HEK293T (cell line): Measurements from ENCODE around the gene PRDM10.

Experiments
- CTCF ChIA-PET: fragments of 350-600 bp; formaldehyde crosslinking; extraction: SDS; loops from one replicate; lab custom pipeline; 2021; ENCODE audit warnings: antibody characterized with exemption, inconsistent platforms; lab: Yijun Ruan, JAX
- POLR2A ChIA-PET: fragments of 350-600 bp; formaldehyde crosslinking; extraction: SDS; loops from one replicate; lab custom pipeline; 2020; ENCODE audit warnings: antibody characterized with exemption, inconsistent platforms; lab: Yijun Ruan, JAX
- DNase-seq: peaks from one replicate; pipeline ENCODE4 v3.0.0; 2012; ENCODE audit warnings: mixed read lengths; ENCODE audit errors: extremely low spot score
- ARNT ChIP-seq: fragments of 450-650 bp; IDR thresholded peaks from 2 replicates; pipeline ENCODE4 v1.6.1; 2017; ENCODE audit warnings: mild to moderate bottlenecking
- BHLHE40 ChIP-seq: fragments of 450-650 bp; IDR thresholded peaks from 2 replicates; pipeline ENCODE4 v1.6.1; 2016; ENCODE audit warnings: mild to moderate bottlenecking, moderate library complexity, borderline replicate concordance
- CTBP1 ChIP-seq: fragments of 450-650 bp; IDR thresholded peaks from 2 replicates; pipeline ENCODE4 v1.6.1; 2016; ENCODE audit warnings: borderline replicate concordance
- ELF4 ChIP-seq: fragments of 450-650 bp; IDR thresholded peaks from 2 replicates; pipeline ENCODE4 v1.6.1; 2017; ENCODE audit warnings: antibody characterized with exemption
- FOXA1 ChIP-seq: fragments of 450-650 bp; IDR thresholded peaks from 2 replicates; pipeline ENCODE4 v1.6.1; 2016; ENCODE audit warnings: mild to moderate bottlenecking
- FOXK2 ChIP-seq: fragments of 450-650 bp; IDR thresholded peaks from 2 replicates; pipeline ENCODE4 v1.6.1; 2016; ENCODE audit warnings: mild to moderate bottlenecking
- FOXM1 ChIP-seq: fragments of 450-650 bp; IDR thresholded peaks from 2 replicates; pipeline ENCODE4 v1.6.1; 2017; ENCODE audit warnings: mild to moderate bottlenecking, borderline replicate concordance
- HDGF ChIP-seq: fragments of 450-650 bp; IDR thresholded peaks from 2 replicates; pipeline ENCODE4 v1.6.1; 2017; ENCODE audit warnings: antibody characterized with exemption, borderline replicate concordance
- L3MBTL2 ChIP-seq: fragments of 450-650 bp; conservative IDR thresholded peaks from 2 replicates; pipeline ENCODE4 v1.6.1; 2016; ENCODE audit warnings: mild to moderate bottlenecking
- LEF1 ChIP-seq: fragments of 450-650 bp; IDR thresholded peaks from 2 replicates; pipeline ENCODE4 v1.6.1; 2017; ENCODE audit warnings: mild to moderate bottlenecking, borderline replicate concordance
- NFRKB ChIP-seq: fragments of 450-650 bp; IDR thresholded peaks from 2 replicates; pipeline ENCODE4 v1.6.1; 2016; ENCODE audit warnings: mild to moderate bottlenecking, moderate library complexity
- PKNOX1 ChIP-seq: fragments of 450-650 bp; IDR thresholded peaks from 2 replicates; pipeline ENCODE4 v1.6.1; 2016
- SP1 ChIP-seq: fragments of 450-650 bp; IDR thresholded peaks from 2 replicates; pipeline ENCODE4 v1.6.1; 2017
- SUZ12 ChIP-seq: fragments of 450-650 bp; IDR thresholded peaks from 2 replicates; pipeline ENCODE4 v1.6.1; 2016; ENCODE audit warnings: mild to moderate bottlenecking
- TARDBP ChIP-seq: fragments of 450-650 bp; IDR thresholded peaks from 2 replicates; pipeline ENCODE4 v1.6.1; 2016
- ZNF384 ChIP-seq: fragments of 450-650 bp; IDR thresholded peaks from 2 replicates; pipeline ENCODE4 v1.6.1; 2016

Gene PRDM10

GRCh38 chr11:129895126-129896041 lies 107.3 kb downstream of the PRDM10 start, which contains the start of gene NFRKB:
TSS of gene NFRKB (minus strand) at chr11:129895578. CDS start at chr11:129892849, 2,729 bp downstream.
- ChIA-PET CTCF (interaction anchor here (0.9 to 2.1 kb wide), 2 partner anchors 14 to 237 kb away, joined by 4 to 6 read pairs; no protein-coding TSS in a partner anchor), POLR2A (interaction anchor here (0.8 to 1.1 kb wide), 3 partner anchors 9 to 16 kb away, joined by 3 to 5 read pairs (median 4); no protein-coding TSS in a partner anchor)
- peak; percentile 97 for DNase-seq
- no peak for TF ChIP-seq BHLHE40
- TF ChIP-seq SP1, result no peak
- no peak for TF ChIP-seq L3MBTL2
- TF ChIP-seq LEF1, result no peak
- no peak for TF ChIP-seq CTBP1
- no peak for TF ChIP-seq ZNF384
- TF ChIP-seq ARNT, result no peak
- no peak for TF ChIP-seq NFRKB
- no peak for TF ChIP-seq TARDBP
- no peak for TF ChIP-seq HDGF
- no peak for TF ChIP-seq FOXK2
- TF ChIP-seq FOXM1, result no peak
- no peak for TF ChIP-seq FOXA1
- TF ChIP-seq ELF4, result no peak

GRCh38 chr11:129894278-129895125 lies 108.1 kb downstream of the PRDM10 start:
- ChIA-PET POLR2A (interaction anchor here (0.6 kb wide), 1 partner anchor 128 kb away, joined by 5 read pairs; no protein-coding TSS in a partner anchor), CTCF (interaction anchor here (2.1 kb wide), 1 partner anchor 13 kb away, joined by 6 read pairs; no protein-coding TSS in a partner anchor)
- DNase-seq, result no peak
- TF ChIP-seq ELF4 (no peak), FOXK2 (no peak), LEF1 (no peak), L3MBTL2 (no peak), ZNF384 (no peak), FOXM1 (no peak), BHLHE40 (no peak), NFRKB (no peak), HDGF (no peak), TARDBP (no peak), SUZ12 (no peak), CTBP1 (no peak), SP1 (no peak), PKNOX1 (no peak), ARNT (no peak), FOXA1 (no peak)

- POLR2A ChIA-PET, result no interaction called here
- DNase-seq, result no peak
- no peak for TF ChIP-seq CTBP1
- CTCF ChIA-PET, result interaction anchor here (0.5 kb wide), 1 partner anchor 35 kb away, joined by 7 read pairs; no protein-coding TSS in a partner anchor
Observed at GRCh38 chr11:129888451-129888850, 114.2 kb downstream of the PRDM10 start.

DNA sequence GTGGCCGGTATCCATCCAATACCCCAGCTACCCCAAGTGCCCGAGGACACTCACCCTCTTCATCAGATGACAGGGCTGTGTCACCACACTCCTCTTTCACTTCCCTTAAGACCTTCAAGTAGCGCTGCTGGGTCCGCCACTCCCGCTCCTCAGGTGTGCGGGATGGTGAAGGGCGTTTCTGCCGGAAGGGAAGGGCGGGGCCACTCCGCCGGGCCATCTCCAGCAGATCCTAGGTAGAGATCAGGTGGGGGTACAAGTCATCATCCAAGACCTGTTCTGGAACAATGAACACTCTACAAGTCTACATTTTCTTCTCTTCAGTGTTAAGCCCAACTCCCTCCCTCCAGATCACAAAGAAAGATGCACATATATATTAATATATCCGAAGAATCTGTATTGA lies 117.3 kb downstream of the PRDM10 start:
- no peak for TF ChIP-seq SUZ12
- no peak for TF ChIP-seq ELF4
- TF ChIP-seq SP1, result no peak
- TF ChIP-seq PKNOX1, result no peak
- TF ChIP-seq BHLHE40, result no peak
- no peak for TF ChIP-seq FOXK2
- TF ChIP-seq LEF1, result no peak
- no peak for TF ChIP-seq TARDBP
- TF ChIP-seq NFRKB, result no peak
- TF ChIP-seq HDGF, result no peak
- TF ChIP-seq FOXM1, result no peak
- no peak for TF ChIP-seq ZNF384
- no peak for TF ChIP-seq CTBP1
- TF ChIP-seq FOXA1, result no peak
- POLR2A ChIA-PET, result no interaction called here
- CTCF ChIA-PET, result no interaction called here
- no peak for DNase-seq

GRCh38 chr11:129884581-129884980 lies 118.1 kb downstream of the PRDM10 start:
- CTCF ChIA-PET, result no interaction called here
- POLR2A ChIA-PET, result no interaction called here
- DNase-seq, result no peak
- TF ChIP-seq HDGF, result no peak

DNA sequence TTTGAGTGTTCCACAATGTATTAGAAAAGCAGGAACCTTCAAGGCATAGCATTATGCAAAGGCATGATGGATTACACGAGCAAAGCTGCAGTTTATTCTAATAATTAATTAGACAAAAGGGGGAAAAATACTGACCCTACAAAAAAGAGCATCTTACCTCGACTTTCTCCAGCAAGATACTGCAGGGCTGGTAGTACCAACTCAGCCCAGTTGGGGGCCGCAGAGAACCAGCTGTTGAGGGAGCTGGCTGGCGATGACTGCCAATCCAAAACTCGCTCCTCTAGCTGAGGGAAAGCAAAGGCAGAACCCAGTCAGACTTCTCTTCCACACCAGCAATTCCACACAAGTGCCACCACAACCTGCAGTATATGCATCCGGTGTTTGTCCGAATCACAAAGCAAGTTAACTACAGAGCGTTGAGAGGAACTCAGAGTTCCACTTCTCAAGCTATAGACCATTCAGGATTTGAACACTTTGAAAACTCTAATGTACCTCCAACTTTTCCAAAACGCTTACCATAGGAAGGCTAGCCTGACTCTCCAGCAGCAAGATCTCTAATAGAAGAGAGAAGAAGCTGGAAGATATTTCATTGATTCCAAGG lies 121.0 kb downstream of the PRDM10 start:
- DNase-seq, result peak; percentile 64
- TF ChIP-seq BHLHE40, result no peak
- TF ChIP-seq HDGF, result no peak
- TF ChIP-seq FOXA1, result no peak
- TF ChIP-seq SP1, result no peak
- TF ChIP-seq FOXK2, result no peak
- no peak for TF ChIP-seq ELF4
- TF ChIP-seq CTBP1, result no peak
- TF ChIP-seq L3MBTL2, result no peak
- no peak for TF ChIP-seq ARNT
- no peak for TF ChIP-seq LEF1
- TF ChIP-seq ZNF384, result no peak
- TF ChIP-seq TARDBP, result no peak
- no peak for TF ChIP-seq FOXM1
- no peak for TF ChIP-seq SUZ12
- no peak for TF ChIP-seq NFRKB
- TF ChIP-seq PKNOX1, result no peak
- ChIA-PET POLR2A (no interaction called here), CTCF (interaction anchor here (1.1 to 1.9 kb wide), 2 partner anchors 8 to 14 kb away, joined by 4 to 6 read pairs; partner anchors contain the start of gene NFRKB)
